ENCODE measurements around the gene SLC7A6. TPM values are rescaled to one million over a fixed set of nuclear protein-coding genes. Genes with fewer than 3 reads are reported as not detected.

Gene SLC7A6
- total and polyA plus RNA-seq, 2 of the 13 experiments (the other 11 are each of a cell fraction or from before 2014, with no cell fraction given): 35.8 to 70.8 TPM

GRCh38 chr16:68328860-68329390 lies 64.6 kb downstream of the SLC7A6 start:
- peaks cover 4 to 32% of the 10 kb centered on the region in 2 experiments for H3K36me3 ChIP-seq (replicated peaks in 1 of 2; ENCODE audit: control insufficient read depth in 1 of 2, insufficient read depth in 2 of 2, low read length in 2 of 2)
- no peaks in the 10 kb centered on the region for H4K20me1 ChIP-seq (ENCODE audit: insufficient read depth, low read length)
- TF ChIP-seq MIXL1 (CRISPR knock-in tag; IDR thresholded peaks at IDR 0.05): no peak
- TF ChIP-seq ZBTB34 (CRISPR knock-in tag; IDR thresholded peaks at IDR 0.05): 0 out of 2 replicates have a peak, but pooled peaks have one; percentile 20
- no peak for TF ChIP-seq SOX13 (IDR thresholded peaks at IDR 0.05)
- 0 out of 4 replicates have a peak, but pooled peaks of 1 of the 2 experiments have one; percentile 1 for TF ChIP-seq SOX13 (CRISPR knock-in tag; conservative IDR thresholded peaks at IDR 0.05 in 1 of 2, IDR thresholded peaks at IDR 0.05 in 1 of 2)
- TF ChIP-seq ZNF724P (CRISPR knock-in tag; IDR thresholded peaks at IDR 0.05; ENCODE audit: borderline replicate concordance): 0 out of 2 replicates have a peak, but pooled peaks have one; percentile 34
- 0 out of 2 replicates have a peak, but pooled peaks have one; percentile 35 for TF ChIP-seq ARID2 (CRISPR knock-in tag; IDR thresholded peaks at IDR 0.05; ENCODE audit: borderline replicate concordance)
- 0 out of 2 replicates have a peak, but pooled peaks have one; percentile 34 for TF ChIP-seq SMYD3 (CRISPR knock-in tag; IDR thresholded peaks at IDR 0.05)
- TF ChIP-seq SP5 (CRISPR knock-in tag; IDR thresholded peaks at IDR 0.05; ENCODE audit: borderline replicate concordance, low read depth): no peak
- no peak for TF ChIP-seq HOMEZ (CRISPR knock-in tag; IDR thresholded peaks at IDR 0.05; ENCODE audit: low read depth)
- TF ChIP-seq SNRNP70 (IDR thresholded peaks at IDR 0.05; ENCODE audit: low read depth, low read length): no peak
- TF ChIP-seq PAWR (CRISPR knock-in tag; IDR thresholded peaks at IDR 0.05; ENCODE audit: borderline replicate concordance): 0 out of 2 replicates have a peak, but pooled peaks have one; percentile 15
- 0 out of 2 replicates have a peak, but pooled peaks have one; percentile 2 for TF ChIP-seq SPEN (CRISPR knock-in tag; IDR thresholded peaks at IDR 0.05; ENCODE audit: low read depth)
- TF ChIP-seq ZNF343 (CRISPR knock-in tag; IDR thresholded peaks at IDR 0.05): peak; percentile 7; the same call in 1 of the 2 replicates
- 0 out of 2 replicates have a peak, but pooled peaks have one; percentile 1 for TF ChIP-seq MYPOP (CRISPR knock-in tag; IDR thresholded peaks at IDR 0.05)
- 0 out of 2 replicates have a peak, but pooled peaks have one; percentile 9 for TF ChIP-seq ZNF691 (CRISPR knock-in tag; IDR thresholded peaks at IDR 0.05; ENCODE audit: borderline replicate concordance, low read depth)
- no peak for TF ChIP-seq POLR2AphosphoS5 (IDR thresholded peaks at IDR 0.05; ENCODE audit: low read depth, low read length)
- BruUV-seq (replicated peaks): no TSS peak
- peaks cover 56% of the 10 kb centered on the region for H3K4me1 ChIP-seq (ENCODE audit: insufficient read depth, low read length)
- no peak overlapping the region for H3K4me2 ChIP-seq (ENCODE audit: low read depth, low read length)
- no peak for ATAC-seq
- H2AFZ ChIP-seq (ENCODE audit: low read length): no peak overlapping the region
- intact Hi-C loops (cut with micrococcal nuclease; ENCODE audit: unreplicated experiment) (loop anchor here (1.0 kb wide), 4 partner anchors 15 to 68 kb away; partner anchors contain the start of gene SLC7A6OS), in situ Hi-C loops (cut with HindIII; ENCODE audit: extremely low pct_ligation_motif_present, low pct_unique_long_range_greater_than_20kb) (loop anchor here (5.0 kb wide), 1 partner anchor 67 kb away; the partner anchor contains the start of gene SLC7A6)
- POLR2A ChIA-PET: interaction anchor here (2.9 kb wide), 1 partner anchor 18 kb away, joined by 21 read pairs; the partner anchor contains the start of genes PRMT7 and SLC7A6OS
- CTCF ChIA-PET (ENCODE audit: low intra/inter-chr PET ratio, low total read pairs): interaction anchor here (1.1 to 7.0 kb wide), 3 partner anchors 48 to 71 kb away, joined by 3 to 96 read pairs (median 8); partner anchors contain the start of gene SLC7A6
- no peaks in the 10 kb centered on the region for H3K79me2 ChIP-seq (ENCODE audit: insufficient read depth, low read length)
- FAIRE-seq: no peak
- no peak overlapping the region for H3K9ac ChIP-seq (ENCODE audit: insufficient read depth, low read depth, low read length)
- H3K4me3 ChIP-seq (replicated peaks in 1 of 3; ENCODE audit: insufficient read depth in 1 of 3, low read depth in 2 of 3, low read length in 3 of 3): no peak overlapping the region
- H3K27me3 ChIP-seq (ENCODE audit: control insufficient read depth in 1 of 2, insufficient read depth in 2 of 2, low read length in 2 of 2): no peaks in the 10 kb centered on the region
- 55% methylated on average over 3 of the region's 3 CpGs for WGBS (ENCODE audit: low lambda C conversion rate)
- no peaks in the 10 kb centered on the region for H3K9me3 ChIP-seq (ENCODE audit: low read length)
- no peak for DNase-seq (ENCODE audit: low spot score)
- no peak overlapping the region for H3K27ac ChIP-seq (ENCODE audit: extremely low read length, insufficient read depth, low read length)
